ENCODE measurements around the gene DSCAML1.

Gene DSCAML1

GRCh38 chr11:117520201-117520600 is 276.8 kb downstream of the DSCAML1 start:
- DNase-seq = no peak
- no peaks in the 10 kb centered on the region for H3K9me3 Mint-ChIP-seq
- H3K4me3 Mint-ChIP-seq = no peak overlapping the region
- H3K27ac Mint-ChIP-seq = no peak overlapping the region
- no peaks in the 10 kb centered on the region for H3K36me3 Mint-ChIP-seq (ENCODE audit: low read depth)
- no peak for TF ChIP-seq CTCF (IDR thresholded peaks at IDR 0.05)
- peaks cover 71% of the 10 kb centered on the region for H3K4me1 Mint-ChIP-seq
- peaks cover 39% of the 10 kb centered on the region for H3K27me3 Mint-ChIP-seq (ENCODE audit: low read depth, poor library complexity)

- Mint-ChIP-seq H3K4me1 (peaks cover 69% of the 10 kb centered on the region), H3K27ac (peak overlapping the region; percentile 78), H3K36me3 (ENCODE audit: low read depth) (no peaks in the 10 kb centered on the region), H3K9me3 (no peaks in the 10 kb centered on the region), H3K27me3 (ENCODE audit: low read depth, poor library complexity) (peaks cover 39% of the 10 kb centered on the region), H3K4me3 (peak overlapping the region; percentile 47)
- DNase-seq = no peak
- TF ChIP-seq CTCF (IDR thresholded peaks at IDR 0.05) = no peak
Observed at GRCh38 chr11:117519590-117519989, 277.4 kb downstream of the DSCAML1 start.

DNA sequence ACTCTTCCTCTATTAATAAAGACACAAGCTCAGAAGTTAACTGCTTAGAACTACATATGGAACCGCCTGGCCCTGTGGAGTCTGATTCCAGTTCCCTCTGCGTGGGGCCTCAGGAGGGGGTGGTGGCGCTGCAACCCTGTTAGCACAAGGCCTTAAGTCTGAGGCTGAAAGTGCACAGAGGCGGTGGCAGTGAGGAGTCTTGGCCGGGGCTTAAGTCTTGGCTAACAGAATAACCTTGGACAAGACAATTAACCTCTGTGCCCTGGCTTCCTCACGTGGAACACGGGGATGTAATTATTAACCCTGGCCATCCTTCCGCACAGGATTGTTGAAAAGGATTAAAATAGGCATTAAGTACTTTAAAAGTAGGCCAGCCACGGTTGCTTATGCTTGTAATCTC is 277.8 kb downstream of the DSCAML1 start:
- Mint-ChIP-seq H3K4me1 (peaks cover 70% of the 10 kb centered on the region), H3K4me3 (peak overlapping the region; percentile 47), H3K27ac (no peak overlapping the region), H3K9me3 (no peaks in the 10 kb centered on the region), H3K27me3 (ENCODE audit: low read depth, poor library complexity) (peaks cover 39% of the 10 kb centered on the region), H3K36me3 (ENCODE audit: low read depth) (no peaks in the 10 kb centered on the region)
- peak; percentile 39 for DNase-seq
- no peak for TF ChIP-seq CTCF (IDR thresholded peaks at IDR 0.05)

DNA sequence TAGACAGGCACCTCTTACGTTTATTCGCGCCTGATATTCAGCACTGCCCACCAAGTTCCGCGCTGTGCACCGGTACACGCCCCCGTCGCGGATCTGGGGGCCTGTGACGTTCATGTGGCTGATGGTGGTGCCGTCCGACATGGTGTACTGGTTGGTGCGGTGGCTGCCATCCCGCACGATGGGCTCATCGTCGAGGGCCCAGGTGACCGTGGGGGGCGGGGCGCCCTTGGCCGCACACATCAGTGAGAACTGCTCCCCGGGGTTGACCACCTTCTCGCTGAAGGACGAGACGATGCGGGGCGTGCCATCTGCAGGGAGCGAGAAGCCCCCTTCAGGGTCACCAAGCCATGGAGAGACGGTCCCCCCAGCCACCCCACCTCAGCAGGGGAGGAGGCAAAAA is 278.6 kb downstream of the DSCAML1 start:
- Mint-ChIP-seq H3K9me3 (no peaks in the 10 kb centered on the region), H3K27me3 (ENCODE audit: low read depth, poor library complexity) (peaks cover 36% of the 10 kb centered on the region), H3K27ac (no peak overlapping the region), H3K4me1 (peaks cover 71% of the 10 kb centered on the region), H3K4me3 (no peak overlapping the region), H3K36me3 (ENCODE audit: low read depth) (no peaks in the 10 kb centered on the region)
- no peak for DNase-seq
- no peak for TF ChIP-seq CTCF (IDR thresholded peaks at IDR 0.05)

- TF ChIP-seq CTCF (IDR thresholded peaks at IDR 0.05) = no peak
- DNase-seq = no peak
- H3K36me3 Mint-ChIP-seq (ENCODE audit: low read depth) = no peaks in the 10 kb centered on the region
- no peaks in the 10 kb centered on the region for H3K9me3 Mint-ChIP-seq
- H3K4me3 Mint-ChIP-seq = no peak overlapping the region
- no peak overlapping the region for H3K27ac Mint-ChIP-seq
- H3K4me1 Mint-ChIP-seq = peaks cover 72% of the 10 kb centered on the region
- H3K27me3 Mint-ChIP-seq (ENCODE audit: low read depth, poor library complexity) = peaks cover 39% of the 10 kb centered on the region
Observed at GRCh38 chr11:117517097-117517496, 279.9 kb downstream of the DSCAML1 start.

- H3K9me3 Mint-ChIP-seq = no peaks in the 10 kb centered on the region
- no peak for DNase-seq
- no peak overlapping the region for H3K27ac Mint-ChIP-seq
- no peak overlapping the region for H3K4me3 Mint-ChIP-seq
- H3K36me3 Mint-ChIP-seq (ENCODE audit: low read depth) = no peaks in the 10 kb centered on the region
- peaks cover 38% of the 10 kb centered on the region for H3K27me3 Mint-ChIP-seq (ENCODE audit: low read depth, poor library complexity)
- no peak for TF ChIP-seq CTCF (IDR thresholded peaks at IDR 0.05)
- peaks cover 77% of the 10 kb centered on the region for H3K4me1 Mint-ChIP-seq
Observed at GRCh38 chr11:117515892-117516787, 280.9 kb downstream of the DSCAML1 start.
